Measurements from ENCODE around the gene SELENOT. TPM values are rescaled to one million over a fixed set of nuclear protein-coding genes. Genes with fewer than 3 reads are reported as not detected.

SELENOT gene
- total and polyA plus RNA-seq, 3 donors from 2014 or later = 118 to 190 (median 135) TPM

GRCh38 chr3:150635526-150635925 lies 32.4 kb downstream of the SELENOT start:
- no peak overlapping the region for H3K4me3 ChIP-seq
- no peaks in the 10 kb centered on the region for H3K4me1 ChIP-seq
- TF ChIP-seq, protein P1, sequence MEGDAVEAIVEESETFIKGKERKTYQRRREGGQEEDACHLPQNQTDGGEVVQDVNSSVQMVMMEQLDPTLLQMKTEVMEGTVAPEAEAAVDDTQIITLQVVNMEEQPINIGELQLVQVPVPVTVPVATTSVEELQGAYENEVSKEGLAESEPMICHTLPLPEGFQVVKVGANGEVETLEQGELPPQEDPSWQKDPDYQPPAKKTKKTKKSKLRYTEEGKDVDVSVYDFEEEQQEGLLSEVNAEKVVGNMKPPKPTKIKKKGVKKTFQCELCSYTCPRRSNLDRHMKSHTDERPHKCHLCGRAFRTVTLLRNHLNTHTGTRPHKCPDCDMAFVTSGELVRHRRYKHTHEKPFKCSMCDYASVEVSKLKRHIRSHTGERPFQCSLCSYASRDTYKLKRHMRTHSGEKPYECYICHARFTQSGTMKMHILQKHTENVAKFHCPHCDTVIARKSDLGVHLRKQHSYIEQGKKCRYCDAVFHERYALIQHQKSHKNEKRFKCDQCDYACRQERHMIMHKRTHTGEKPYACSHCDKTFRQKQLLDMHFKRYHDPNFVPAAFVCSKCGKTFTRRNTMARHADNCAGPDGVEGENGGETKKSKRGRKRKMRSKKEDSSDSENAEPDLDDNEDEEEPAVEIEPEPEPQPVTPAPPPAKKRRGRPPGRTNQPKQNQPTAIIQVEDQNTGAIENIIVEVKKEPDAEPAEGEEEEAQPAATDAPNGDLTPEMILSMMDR (IDR thresholded peaks at IDR 0.05) = no peak
- H3K27me3 ChIP-seq = no peaks in the 10 kb centered on the region
- H3K9me3 ChIP-seq = no peaks in the 10 kb centered on the region
- H3K36me3 ChIP-seq (ENCODE audit: low read depth, missing control alignments) = no peaks in the 10 kb centered on the region
- intact Hi-C loops (cut with DNase I; ENCODE audit: low total_unique reads) = no loop called here
- no peak for DNase-seq
- peak overlapping the region in 1 of 2 donors; percentile 8 for H3K27ac ChIP-seq
- 40 to 95% methylated on average over 1 of the region's 1 CpG for WGBS, 2 donors

- WGBS, 2 donors = 96 to 97% methylated on average over 5 of the region's 5 CpGs
- no peak for DNase-seq
- Histone ChIP-seq H3K9me3 (no peaks in the 10 kb centered on the region), H3K4me1 (no peaks in the 10 kb centered on the region), H3K4me3 (no peak overlapping the region), H3K27ac (no peak overlapping the region), H3K36me3 (ENCODE audit: low read depth, missing control alignments) (no peaks in the 10 kb centered on the region), H3K27me3 (no peaks in the 10 kb centered on the region)
- TF ChIP-seq, protein P1 (IDR thresholded peaks at IDR 0.05) = no peak
- TF ChIP-seq POLR2A (IDR thresholded peaks at IDR 0.05) = no peak
- intact Hi-C loops (cut with DNase I; ENCODE audit: low total_unique reads) = no loop called here
Measured at GRCh38 chr3:150636258-150636657, 33.1 kb downstream of the SELENOT start.

- WGBS, 2 donors = 88 to 89% methylated on average over 5 of the region's 5 CpGs
- no peak for DNase-seq
- TF ChIP-seq POLR2A (IDR thresholded peaks at IDR 0.05) = no peak
- TF ChIP-seq, protein P1 (IDR thresholded peaks at IDR 0.05) = no peak
- Histone ChIP-seq H3K4me3 (no peak overlapping the region), H3K27me3 (no peaks in the 10 kb centered on the region), H3K4me1 (no peaks in the 10 kb centered on the region), H3K36me3 (ENCODE audit: low read depth, missing control alignments) (no peaks in the 10 kb centered on the region), H3K9me3 (no peaks in the 10 kb centered on the region), H3K27ac (no peak overlapping the region)
- intact Hi-C loops (cut with DNase I; ENCODE audit: low total_unique reads) = no loop called here
Measured at GRCh38 chr3:150639262-150639661, 36.1 kb downstream of the SELENOT start.

DNA sequence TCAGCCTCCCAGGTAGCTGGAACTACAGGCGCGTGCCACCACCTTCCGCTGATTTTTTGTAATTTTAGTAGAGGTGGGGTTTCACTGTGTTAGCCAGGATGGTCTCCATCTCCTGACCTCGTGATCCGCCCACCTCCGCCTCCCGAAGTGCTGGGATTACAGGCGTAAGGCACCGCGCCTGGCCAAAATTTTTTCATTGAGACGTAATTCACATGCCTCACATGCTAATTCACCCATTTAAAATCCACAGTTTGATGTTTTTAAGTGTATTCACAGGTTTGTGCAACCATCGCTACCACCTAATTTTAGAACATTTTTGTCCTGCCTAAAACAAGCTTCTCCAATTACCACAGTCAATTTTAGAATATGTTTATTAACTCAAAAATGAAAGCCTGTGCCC lies 37.1 kb downstream of the SELENOT start:
- Histone ChIP-seq H3K36me3 (ENCODE audit: low read depth, missing control alignments) (no peaks in the 10 kb centered on the region), H3K4me3 (no peak overlapping the region), H3K27ac (no peak overlapping the region), H3K27me3 (no peaks in the 10 kb centered on the region), H3K4me1 (no peaks in the 10 kb centered on the region), H3K9me3 (no peaks in the 10 kb centered on the region)
- intact Hi-C loops (cut with DNase I; ENCODE audit: low total_unique reads) = no loop called here
- DNase-seq = no peak
- WGBS, 2 donors = 73 to 96% methylated on average over 12 of the region's 12 CpGs
- TF ChIP-seq, protein P1 (IDR thresholded peaks at IDR 0.05) = no peak
- no peak for TF ChIP-seq POLR2A (IDR thresholded peaks at IDR 0.05)

- intact Hi-C loops (cut with DNase I; ENCODE audit: low total_unique reads) = no loop called here
- no peak for TF ChIP-seq POLR2A (IDR thresholded peaks at IDR 0.05)
- TF ChIP-seq, protein P1 (IDR thresholded peaks at IDR 0.05) = no peak
- Histone ChIP-seq H3K4me3 (no peak overlapping the region), H3K27me3 (no peaks in the 10 kb centered on the region), H3K4me1 (no peaks in the 10 kb centered on the region), H3K27ac (no peak overlapping the region), H3K36me3 (ENCODE audit: low read depth, missing control alignments) (no peaks in the 10 kb centered on the region), H3K9me3 (no peaks in the 10 kb centered on the region)
- 91 to 94% methylated on average over 4 of the region's 4 CpGs for WGBS, 2 donors
- no peak for DNase-seq
Measured at GRCh38 chr3:150653110-150653561, 50.0 kb downstream of the SELENOT start.

Data from testis (tissue), 3 donors.